Left renal cortex interstitium (tissue), 4 donors: ENCODE results near the gene AHNAK. TPM values are rescaled to one million over a fixed set of nuclear protein-coding genes. Genes with fewer than 3 reads are reported as not detected.
A peak's percentile ranks its signal among the peaks of the same experiment; 100 is the strongest.
"Not testable (repeated sequence)": the region's sequence is repeated elsewhere in the genome, so short reads cannot be mapped to it uniquely, and the experiment has no call there.

Source experiments
- DNase-seq, 4 donors: peaks; one replicate each; pipeline ENCODE4 v3.0.0-alpha.2; 2013; ENCODE audit warnings: low read depth in 4 of 4, low spot score in 2 of 4, missing footprints in 1 of 4
- polyA plus RNA-seq, 4 donors: library from polyadenylated mRNA; unstranded; fragments of 120-200 nt; gene quantifications; one replicate each; pipeline ENCODE4 v1.2.1, GENCODE V29; 2013; ENCODE audit not compliant: insufficient read length in 4 of 4

The AHNAK gene
- polyA plus RNA-seq, 4 donors = 182 to 215 (median 196) TPM

DNA sequence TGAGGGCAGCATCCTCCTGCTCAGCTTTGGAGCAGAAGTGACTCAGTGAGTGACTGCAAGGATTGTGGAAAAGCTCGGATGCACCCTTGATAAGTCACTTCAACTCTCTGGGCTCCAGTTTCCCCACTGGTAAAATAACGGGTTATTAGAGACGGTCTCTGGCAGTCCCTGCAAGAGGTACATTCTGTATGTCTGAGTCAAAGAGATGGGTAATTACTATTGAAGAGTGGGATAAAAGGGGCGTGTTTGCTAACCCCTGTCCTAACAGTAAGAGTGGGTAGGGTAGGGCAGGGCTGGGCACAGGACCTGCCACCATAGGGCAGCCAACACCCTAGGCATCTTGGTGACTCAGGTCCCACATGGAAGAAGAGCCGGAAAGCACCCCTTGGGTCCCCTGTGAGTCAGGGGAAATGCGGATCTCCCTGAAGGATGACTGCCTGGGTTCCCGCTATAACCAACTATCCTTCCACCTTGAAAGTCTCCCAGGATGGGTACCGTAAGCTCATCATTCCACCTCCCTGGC lies 7.3 kb upstream of the AHNAK start:
- DNase-seq = no peak

DNA sequence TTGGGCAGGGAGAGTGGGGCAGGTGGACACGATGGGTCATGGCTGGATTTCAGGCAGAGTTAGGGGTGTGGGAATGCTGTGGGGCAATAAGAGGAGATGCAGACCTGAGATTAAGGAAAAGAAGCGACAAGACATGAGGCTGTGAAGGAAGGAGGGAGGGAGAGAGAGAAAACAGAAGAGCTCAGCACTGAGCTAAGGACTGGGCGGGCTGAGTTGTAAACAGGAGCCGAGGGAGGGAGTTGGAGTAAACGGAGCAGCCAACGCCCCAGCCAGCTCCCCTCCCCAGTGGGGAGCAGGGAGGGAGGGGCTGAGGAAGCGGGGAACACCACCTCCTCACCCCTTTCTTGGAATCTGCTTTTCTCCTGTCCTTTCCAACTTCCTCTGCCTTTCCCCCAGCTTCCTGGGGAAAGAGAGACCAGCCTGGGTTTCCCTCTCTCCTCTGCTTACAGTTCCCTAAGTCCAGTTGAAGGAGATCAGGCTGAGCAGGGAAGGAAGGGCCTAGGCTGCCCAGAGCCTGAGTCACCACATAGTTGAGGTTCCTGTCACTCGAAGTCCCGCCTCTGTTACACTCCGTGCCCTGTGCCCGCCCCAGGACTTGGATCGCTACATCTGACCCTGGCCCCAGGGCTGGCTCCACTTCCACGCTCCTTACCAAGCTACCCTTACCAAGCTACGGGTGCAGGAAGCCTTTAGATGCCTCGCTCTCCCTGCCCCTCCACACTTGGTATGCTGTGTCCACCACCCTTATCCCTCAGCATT lies 6.7 kb upstream of the AHNAK start:
- DNase-seq = peak in 1 of 4 donors; percentile 65

DNA sequence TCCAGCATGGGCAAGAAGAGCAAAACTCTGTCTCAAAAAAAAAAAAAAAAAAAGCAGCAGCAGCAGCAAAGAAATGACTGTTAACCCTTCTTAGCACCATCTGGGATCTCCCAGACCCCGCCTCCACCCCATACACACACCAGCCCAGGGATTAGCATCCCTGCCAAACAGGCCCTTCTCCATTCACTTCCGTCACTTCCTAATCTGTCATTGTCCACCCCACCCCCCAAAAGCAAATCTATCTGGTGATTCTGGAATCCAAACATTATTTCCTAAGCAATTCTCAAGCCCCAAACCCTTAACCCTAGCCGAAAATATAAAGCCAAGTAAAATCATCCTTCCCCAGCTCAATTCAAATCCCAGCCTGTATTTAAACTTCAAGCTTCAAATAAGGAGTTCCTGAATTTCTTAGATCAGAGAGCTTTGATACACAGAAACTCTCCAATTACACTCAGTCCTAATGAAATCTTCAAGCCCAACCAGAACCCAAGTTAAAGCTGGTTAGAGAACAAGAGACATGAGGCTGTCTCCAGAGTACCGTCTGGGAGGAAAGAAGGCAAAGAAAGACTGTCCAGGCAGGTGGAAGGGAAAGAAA lies 6.0 kb upstream of the AHNAK start:
- DNase-seq = no peak

DNA sequence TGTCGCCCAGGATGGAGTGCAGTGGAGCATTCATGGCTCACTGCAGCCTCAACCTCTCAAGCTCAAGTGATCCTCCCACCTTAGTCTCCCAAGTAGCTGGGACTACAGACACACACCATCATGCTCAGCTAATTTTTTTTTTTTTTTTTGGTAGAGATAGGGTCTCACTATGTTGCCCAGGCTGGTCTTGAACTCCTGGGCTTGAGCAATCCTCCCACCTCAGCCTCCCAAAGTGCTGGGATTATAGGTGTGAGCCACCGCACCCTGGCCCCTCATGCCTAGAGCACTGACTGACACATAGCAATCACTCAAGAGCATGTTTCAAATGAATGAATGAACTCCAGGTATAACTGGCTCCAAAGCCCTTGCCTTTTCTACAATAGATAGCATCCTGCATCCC lies 3.9 kb upstream of the AHNAK start:
- not testable (repeated sequence) for DNase-seq

DNA sequence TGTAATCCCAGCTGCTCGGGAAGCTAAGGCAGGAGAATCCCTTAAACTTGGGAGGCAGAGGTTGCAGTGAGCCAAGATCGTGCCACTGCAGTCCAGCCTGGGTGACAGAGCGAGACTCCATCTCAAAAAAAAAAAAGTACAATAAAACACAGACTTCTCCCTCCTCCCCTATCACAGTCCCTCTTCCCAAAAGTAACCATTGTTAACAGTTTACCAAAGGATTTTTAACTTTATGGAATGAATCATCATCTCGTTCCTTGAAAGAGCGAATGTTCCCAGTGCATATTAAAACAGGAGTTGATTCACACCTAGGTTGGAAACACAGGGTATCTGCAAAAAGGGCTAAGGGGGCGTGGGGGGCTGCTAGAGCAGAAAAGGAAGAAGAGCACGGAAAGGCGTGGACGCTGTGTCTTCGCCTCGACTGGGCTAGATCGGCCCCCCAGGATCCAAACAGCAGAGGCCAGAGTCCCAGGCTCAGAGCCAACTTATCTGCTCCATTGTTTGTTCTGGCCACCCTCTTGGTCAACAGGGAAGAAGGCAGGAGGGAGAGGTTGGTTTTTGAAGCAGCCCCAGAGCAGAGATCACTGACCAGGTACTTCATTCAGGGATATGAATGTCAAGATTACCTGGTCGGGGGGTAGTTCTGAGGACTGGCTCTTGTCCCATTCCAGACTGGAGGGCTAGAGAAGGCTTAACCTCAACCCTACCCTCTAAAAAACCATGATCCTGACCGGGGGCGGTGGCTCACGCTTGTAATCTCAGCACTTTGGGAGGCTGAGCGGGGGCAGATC lies 2.1 kb upstream of the AHNAK start:
- DNase-seq = no peak

DNA sequence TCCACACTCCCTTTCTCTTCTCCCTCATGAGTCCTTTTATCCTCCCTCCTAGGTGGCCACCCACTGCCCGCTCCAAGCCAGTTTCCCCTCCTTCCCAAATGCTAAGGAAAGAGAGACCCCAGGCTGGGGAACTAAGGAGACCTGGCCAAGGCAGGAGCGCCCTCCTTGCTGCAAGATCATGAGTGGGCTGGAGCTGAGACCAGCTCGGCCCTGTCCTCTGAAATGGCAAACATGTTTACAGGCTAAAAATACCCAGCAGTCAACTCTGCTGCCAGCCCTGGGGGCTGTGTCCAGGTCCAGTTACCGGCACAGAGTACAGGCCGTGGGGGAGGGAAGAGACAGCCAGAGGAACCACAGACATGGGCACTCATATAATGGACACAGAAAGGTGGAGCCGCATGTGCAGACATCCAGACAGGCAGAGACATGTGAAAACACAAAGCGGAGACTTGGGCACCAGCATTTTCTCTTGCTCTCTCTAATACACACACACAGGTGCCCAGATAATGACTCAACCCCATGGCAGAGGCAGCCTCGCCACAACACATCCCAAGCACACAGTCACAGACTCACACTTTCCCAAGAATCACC lies 1.2 kb upstream of the AHNAK start:
- no peak for DNase-seq

DNA sequence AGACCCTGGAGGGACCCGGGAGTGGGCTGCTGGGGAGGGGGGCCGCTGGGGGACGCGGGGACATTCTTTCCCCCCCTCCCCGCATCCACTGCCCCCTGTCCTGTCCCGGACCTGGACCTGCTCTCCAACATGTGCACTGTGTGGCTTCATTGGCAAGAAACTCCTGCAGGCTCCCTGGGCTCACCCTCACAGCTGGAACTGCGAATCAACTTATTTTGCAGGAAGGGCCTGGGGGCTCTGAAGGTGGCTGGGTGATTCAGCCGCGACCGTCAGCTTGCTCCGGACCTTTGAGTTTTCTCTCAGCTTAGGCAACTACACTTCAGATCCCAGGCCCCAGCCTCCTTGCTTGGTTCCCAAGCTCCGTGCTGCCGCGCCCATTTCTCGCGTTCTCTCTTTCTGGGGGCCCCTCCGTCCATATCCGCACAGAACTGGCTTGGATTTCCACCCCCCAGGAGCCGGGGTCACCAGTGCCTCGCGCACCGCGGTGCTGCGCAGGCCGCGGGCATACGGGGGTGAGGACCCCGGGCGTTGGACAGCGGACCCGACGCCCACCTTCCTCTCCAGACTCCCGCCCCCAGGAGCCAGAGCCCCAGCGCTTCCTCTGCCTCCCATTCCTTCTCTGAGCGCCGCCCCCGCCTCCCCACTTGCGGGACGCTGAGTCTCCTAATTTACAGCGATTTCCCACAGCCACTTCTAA lies 471 bp upstream of the AHNAK start:
- DNase-seq = no peak

DNA sequence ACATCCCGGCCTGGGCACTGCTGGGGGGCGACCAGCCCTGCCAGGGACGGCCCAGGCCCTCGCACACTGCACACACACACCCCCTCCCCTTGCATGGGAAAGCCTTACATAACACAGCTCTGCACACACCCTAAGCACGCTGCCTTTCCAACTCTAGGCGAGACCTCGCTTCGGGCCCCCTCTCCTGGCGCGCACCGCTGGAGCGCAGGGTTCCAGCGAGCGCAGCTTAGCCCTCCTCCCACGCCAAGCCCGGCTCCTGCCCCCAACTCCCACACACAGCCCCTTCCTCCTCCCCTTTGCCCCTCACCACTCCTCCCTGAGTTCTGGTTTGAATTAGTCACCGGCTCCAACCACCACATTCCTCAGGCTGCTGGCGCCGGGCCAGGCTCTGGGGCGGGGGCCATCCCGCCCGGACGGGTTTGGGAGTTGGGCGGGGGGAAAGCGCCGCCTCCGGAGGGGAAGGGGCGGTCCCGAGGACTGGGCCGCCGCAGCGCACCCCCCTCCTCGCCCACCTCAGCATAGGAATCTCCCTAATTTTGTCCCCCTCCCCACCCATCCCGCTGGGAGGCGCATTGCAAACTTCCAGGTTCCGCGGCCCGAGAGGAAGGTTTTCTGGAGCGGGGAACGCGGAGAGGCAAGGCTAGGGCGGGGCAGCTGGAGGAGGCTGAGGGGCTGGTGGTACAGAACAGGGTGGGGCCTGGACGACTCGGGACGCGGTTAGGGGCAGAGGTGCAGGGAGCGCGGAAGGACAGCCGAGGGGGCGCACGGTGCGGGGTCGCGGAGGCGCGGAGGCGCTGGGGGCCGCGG lies 966 bp downstream of the AHNAK start:
- DNase-seq = peak; percentile 84 to 91 (median 90)

DNA sequence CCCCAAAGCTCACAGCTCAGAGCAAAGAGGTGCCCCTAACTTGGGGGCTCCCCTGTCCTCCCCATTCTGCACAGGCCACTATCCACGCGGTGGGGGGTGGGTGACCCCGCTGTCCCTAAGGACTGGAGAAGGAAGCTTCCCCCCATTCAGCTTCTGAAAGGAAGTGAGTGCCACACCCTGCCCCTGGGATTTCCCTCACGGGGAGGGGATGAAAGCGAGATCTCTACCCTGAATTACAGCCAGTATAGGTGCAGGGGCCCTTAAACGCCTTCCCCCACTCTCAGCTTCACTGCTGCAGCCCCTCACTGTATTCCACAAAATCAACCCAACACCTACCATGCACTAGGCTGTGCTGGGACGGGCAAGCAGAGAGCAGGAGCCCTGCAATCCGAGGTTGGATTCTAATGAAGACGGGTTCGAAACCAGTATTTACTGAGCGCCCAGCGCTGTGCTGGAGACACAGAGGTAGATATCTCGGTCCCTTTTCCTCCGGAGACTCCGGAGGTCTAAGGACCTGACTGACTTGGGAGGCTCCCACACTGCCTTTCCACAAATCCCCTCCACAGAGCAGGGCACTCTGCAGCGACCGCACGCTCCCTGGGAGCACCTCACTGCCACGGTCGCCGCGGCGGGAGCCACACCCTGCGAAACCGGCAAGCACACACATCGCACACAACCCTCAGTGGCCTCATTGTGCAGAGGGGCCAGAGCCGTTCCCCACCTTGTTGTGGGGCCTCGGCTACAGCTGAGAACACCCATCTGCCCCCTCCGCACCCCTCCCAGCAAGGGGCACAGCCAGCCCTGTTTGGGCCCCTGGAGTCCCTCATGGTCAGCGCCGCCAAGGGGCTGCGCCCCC lies 1.8 kb downstream of the AHNAK start:
- DNase-seq = no peak

DNA sequence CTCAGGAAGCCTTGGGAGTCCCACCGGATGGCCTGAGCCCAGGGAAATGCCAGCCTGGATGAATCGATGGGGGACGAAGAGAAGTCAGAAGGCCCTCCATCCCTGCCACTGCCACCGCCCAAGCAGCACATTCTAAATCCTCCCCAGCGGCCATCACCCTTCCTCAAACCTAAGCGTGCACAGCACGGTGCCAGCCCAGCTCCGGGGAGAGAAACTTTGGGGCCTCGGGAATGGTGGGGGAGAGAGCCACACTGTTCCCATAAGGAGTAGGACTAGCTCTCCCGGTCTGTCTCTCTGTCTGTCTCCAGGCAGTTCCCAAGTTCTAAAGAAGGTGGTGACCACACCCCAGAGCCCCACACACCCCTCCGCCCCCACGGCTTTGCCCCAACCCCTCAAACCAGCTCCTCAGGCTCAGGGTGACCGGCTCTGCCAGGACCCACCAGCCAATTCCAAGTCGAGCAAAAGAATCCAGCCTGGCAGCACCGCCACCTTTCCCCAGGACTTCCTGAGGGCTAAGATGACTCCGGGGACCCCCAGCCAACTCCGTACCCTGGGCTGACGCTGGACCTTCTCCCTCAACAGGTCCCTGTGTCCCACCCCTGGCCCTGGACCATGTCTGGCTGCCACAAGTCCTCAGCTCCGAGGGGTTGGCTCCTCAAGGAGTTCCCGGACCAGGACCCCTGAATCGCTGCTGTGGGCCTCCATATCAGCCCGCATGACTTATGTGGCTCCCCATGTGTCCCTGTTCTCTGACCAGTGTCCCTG lies 2.7 kb downstream of the AHNAK start:
- no peak for DNase-seq

DNA sequence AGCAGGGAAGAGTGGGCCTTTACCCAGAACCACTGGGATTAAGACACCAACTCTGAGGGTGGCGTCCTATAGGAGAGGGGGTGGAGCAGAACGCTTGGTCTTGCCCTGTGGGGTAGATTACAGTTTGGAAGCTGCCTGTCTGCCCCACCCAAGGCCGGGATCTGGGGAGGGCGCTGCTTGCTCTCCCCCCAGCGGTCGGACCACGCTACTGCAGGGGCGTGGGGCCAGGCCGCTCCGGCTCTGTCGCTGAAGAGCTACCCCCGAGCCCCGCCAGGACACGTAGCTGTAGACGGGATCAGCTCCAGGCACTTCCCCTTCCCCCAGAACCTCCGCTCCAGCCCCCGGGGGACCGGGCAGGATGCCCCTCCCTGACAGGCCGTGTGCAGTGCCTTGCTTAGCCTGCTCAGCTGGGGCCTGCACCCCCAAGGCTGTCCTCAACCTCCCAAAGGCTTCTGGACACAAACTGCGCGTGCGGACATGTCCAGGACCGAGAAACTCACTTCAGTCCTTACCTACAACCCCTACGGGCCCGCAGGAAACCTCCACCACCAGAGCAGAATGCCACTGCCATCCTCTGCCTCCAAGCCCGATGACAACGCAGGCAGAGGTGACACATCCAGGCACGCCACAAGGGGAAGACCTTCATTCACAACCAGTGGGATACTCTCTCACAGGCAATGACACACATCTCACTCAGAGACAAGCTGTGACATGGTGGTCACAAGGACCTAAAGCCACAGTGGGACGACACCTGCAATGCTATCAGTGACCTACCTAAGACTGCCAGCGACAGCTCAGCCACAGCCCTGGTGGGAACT lies 3.6 kb downstream of the AHNAK start:
- peak in 1 of 4 donors; percentile 53 for DNase-seq

DNA sequence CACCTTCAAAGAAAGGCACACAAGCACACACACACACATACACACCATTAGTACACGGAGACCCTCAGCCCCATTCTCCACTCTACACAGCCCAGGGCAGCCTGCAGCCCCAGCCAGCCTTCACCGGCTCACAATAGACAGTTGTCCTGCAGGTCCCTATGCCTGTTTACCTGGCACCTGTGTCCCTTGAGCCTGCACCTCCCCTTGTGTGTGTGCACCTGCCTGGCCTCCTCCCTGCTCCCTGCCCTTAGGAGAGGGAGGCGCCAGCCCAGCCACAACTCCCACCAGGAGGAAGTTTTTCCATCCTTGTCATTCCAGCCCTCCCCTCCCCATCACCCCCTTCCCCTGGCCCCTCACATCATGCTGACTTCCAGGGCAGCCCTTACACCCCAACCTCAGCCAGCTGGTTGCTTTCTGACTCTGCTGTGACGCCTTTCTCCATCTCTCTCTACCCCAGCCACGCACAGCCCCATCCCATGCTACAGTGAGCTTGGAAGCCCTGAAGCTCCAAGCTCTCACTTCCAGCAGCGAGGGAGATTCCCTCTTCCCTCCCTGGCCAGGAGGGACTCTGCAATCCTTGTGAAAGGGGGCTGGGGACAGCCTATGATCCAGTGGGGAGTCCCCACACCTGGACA lies 4.4 kb downstream of the AHNAK start:
- no peak for DNase-seq

DNA sequence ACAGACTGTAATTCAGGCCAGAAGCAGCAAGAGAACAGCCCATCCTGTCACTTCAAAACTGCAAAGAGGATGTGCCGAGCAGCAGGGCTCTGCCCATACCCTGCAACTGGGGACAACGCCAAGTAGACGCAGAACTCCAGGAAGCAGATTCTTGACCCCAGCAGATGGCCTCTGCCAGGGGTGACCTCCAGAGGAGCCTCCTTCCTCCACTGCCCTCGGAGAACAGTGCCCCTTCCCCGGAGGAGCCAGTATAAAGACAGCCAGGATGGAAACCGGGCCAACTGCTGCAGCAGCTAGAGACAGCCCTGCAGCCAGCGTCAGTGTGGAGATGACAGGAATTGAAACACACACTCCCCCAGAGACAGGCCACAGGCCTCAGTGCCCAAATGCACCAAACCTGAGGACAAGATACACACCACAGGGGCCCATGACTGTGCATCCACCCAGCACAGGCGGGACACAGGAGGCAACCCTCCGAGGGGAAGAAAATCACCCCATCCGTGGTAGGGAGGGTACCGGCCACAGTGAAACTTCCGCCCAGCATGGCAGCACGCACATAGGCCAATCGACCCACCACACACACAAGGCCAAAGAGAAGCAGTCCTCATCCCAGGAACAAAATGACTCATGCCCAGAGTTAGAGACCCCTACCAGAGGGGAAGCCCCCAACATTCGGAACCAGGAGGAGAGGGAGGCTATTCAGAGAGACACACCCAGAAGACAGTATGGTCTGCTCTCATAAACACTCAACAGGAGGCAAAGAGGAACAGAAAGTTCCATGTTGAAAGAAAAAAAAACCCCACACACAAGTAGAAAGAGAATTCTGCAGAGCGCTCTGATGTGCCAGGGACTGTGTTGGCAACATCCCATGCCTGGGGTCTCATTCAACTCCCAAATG lies 5.6 kb downstream of the AHNAK start:
- no peak for DNase-seq

DNA sequence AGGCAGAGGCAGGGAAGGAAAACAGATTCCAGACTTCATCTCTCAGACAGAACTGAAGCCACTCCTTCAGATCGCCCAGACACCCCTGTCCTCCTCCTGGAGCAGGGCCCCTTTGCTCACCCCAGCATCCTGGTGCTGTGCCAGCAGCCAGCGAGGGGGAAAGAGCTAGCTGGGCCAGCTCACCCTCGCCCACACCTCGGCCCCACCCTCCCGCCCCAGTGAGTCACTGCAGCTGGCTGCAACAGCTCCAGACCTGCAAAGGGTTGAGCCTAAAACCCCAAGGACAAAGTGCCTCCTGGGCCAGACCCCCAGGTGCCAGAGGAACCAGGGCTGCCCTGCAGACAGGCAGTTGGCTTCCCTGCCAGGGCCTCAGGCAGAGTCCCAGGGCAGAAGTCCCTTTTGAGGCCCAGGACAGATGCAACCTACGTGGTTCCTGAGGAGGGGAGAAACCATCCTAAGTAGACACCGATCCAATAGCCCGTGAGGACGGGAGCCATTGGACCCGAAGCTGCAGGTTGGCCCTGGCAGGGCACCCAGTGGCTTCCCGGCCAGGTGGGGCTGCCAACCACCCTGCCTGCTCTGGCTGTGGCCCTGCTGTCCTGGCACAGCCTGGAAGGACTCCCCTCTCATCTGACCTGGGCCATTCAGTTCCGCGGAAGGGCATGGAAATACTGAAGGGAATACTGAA lies 7.2 kb downstream of the AHNAK start:
- no peak for DNase-seq
